ENCODE data around the gene RAD51C.

DNA sequence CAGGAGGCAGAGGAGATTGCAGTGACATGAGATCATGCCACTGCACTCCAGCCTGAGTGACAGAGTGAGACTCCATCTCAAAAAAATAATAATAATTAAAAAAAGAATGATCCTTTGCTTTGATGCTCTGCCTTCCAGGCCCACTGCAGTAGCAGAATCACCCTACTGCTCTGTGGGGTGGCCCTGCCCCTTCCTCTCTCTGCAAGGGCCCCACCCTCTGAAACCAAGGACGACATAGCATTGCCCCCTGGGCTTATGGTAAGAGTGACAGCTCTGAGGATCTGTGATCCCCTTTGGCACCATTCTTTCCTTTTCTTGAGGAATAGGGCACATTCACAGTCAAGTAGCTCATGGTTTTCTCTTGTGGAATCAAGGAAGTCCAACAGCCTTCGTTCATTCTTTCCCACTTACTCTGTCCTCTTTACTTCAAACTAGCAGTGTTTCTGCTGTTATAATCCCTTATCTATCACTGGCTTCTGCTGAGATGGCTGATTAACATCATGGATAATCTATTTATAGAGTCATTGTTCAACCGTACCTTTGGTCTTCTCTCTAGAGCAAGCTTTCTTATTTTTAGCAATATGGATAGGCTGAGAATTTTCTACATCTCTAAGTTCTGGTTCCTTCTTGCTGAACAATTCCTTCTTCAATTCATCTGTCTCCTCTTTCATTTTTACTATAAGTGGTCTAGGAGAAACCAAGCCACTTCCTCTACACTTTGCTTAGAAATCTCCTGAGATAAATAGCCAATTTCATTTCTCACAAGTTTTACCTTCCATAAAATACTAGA lies 14.1 kb downstream of the RAD51C start:
- TF ChIP-seq, protein P1, sequence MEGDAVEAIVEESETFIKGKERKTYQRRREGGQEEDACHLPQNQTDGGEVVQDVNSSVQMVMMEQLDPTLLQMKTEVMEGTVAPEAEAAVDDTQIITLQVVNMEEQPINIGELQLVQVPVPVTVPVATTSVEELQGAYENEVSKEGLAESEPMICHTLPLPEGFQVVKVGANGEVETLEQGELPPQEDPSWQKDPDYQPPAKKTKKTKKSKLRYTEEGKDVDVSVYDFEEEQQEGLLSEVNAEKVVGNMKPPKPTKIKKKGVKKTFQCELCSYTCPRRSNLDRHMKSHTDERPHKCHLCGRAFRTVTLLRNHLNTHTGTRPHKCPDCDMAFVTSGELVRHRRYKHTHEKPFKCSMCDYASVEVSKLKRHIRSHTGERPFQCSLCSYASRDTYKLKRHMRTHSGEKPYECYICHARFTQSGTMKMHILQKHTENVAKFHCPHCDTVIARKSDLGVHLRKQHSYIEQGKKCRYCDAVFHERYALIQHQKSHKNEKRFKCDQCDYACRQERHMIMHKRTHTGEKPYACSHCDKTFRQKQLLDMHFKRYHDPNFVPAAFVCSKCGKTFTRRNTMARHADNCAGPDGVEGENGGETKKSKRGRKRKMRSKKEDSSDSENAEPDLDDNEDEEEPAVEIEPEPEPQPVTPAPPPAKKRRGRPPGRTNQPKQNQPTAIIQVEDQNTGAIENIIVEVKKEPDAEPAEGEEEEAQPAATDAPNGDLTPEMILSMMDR (conservative IDR thresholded peaks at IDR 0.05): no peak
- no peak for TF ChIP-seq EZH2 (IDR thresholded peaks at IDR 0.05; ENCODE audit: low read depth)

Measured in PC-9 (cell line).